Heart left ventricle (tissue), 16 donors: ENCODE data around the gene EXOC4. TPM values are rescaled to one million over a fixed set of nuclear protein-coding genes. Genes with fewer than 3 reads are reported as not detected.

Source experiments
- ATAC-seq, 4 donors: fragments of 200-7000 bp; cut with Tn5 transposase; one replicate each; pipeline ENCODE4 v1.9.1; 2020 to 2022; ENCODE audit warnings: moderate library complexity in 4 of 4, mild to moderate bottlenecking in 3 of 4, moderate number of reproducible peaks in 1 of 4
- DNase-seq, 5 donors: peaks; one replicate each; pipeline ENCODE4 v3.0.0-alpha.2; 2020
- H3K27ac ChIP-seq, 12 donors: fragments of 200-600 bp; sonication (generic) in 4 of 12; one replicate each; pipeline versions ENCODE4 v1.5.0 to v1.8.0; 2016 to 2022; ENCODE audit warnings: mild to moderate bottlenecking in 2 of 12
- H3K27me3 ChIP-seq, 9 donors: fragments of 200-600 bp; sonication (generic) in 2 of 9; one replicate each; pipeline versions ENCODE4 v1.5.1 to v1.8.0; 2016 to 2022; ENCODE audit warnings: mild to moderate bottlenecking in 3 of 9
- H3K36me3 ChIP-seq, 9 donors: fragments of 200-600 bp; sonication (generic) in 2 of 9; one replicate each; pipeline versions ENCODE4 v1.5.0 to v1.8.0; 2018 to 2022; ENCODE audit warnings: mild to moderate bottlenecking in 2 of 9
- H3K4me1 ChIP-seq, 12 donors: fragments of 200-600 bp; sonication (generic) in 4 of 12; one replicate each; pipeline versions ENCODE4 v1.5.0 to v1.8.0; 2016 to 2022; ENCODE audit warnings: mild to moderate bottlenecking in 3 of 12
- H3K4me3 ChIP-seq, 12 donors: fragments of 200-600 bp; sonication (generic) in 4 of 12; one replicate each; pipeline versions ENCODE4 v1.5.0 to v1.8.0; 2017 to 2022; ENCODE audit warnings: mild to moderate bottlenecking in 9 of 12, moderate library complexity in 4 of 12
- H3K9me3 ChIP-seq, 12 donors: fragments of 200-600 bp; sonication (generic) in 4 of 12; one replicate each; pipeline versions ENCODE4 v1.5.0 to v1.8.0; 2016 to 2022; ENCODE audit warnings: mild to moderate bottlenecking in 1 of 12
- CTCF ChIP-seq, 12 donors: fragments of 200-600 bp; sonication (generic) in 4 of 12; IDR thresholded peaks; one replicate each; pipeline versions ENCODE4 v1.5.0 to v1.8.0; 2018 to 2022; ENCODE audit warnings: antibody characterized with exemption in 12 of 12, mild to moderate bottlenecking in 5 of 12
- POLR2A ChIP-seq, 2 donors: fragments of 450-650 bp; IDR thresholded peaks; one replicate each; pipeline ENCODE4 v1.6.1; 2017; ENCODE audit warnings: antibody characterized with exemption in 2 of 2, mild to moderate bottlenecking in 2 of 2, moderate library complexity in 2 of 2
- WGBS, 4 donors: extraction: QIAGEN DNeasy Blood & Tissue Kit in 2 of 4; methylation state at CpG; one replicate each; pipeline versions ENCODE4 v1.1.5 to v1.1.7; 2013 to 2018; 5-methylcytosine and 5-hydroxymethylcytosine counted together
- intact Hi-C, 10 donors: fragments of 100-400 bp; cut with DNase I; formaldehyde crosslinking; loops; one replicate each; pipeline versions ENCODE4 v1.11.1 to v1.14.2; 2022
- polyA plus RNA-seq, 2 donors: library from polyadenylated mRNA; stranded (reverse); fragments of 200-250 nt; gene quantifications; one replicate each; pipeline ENCODE4 v1.2.3, GENCODE V29; 2013
- total RNA-seq, 9 donors: library from RNA; depleted of rRNA in 2 of 9; stranded (reverse); fragments of >200 nt in 2 of 9; fragmentation: NEBNext Ultra II Directional in 3 of 9; extraction: Animal tissue kit (Norgen Biotek cat#: 25700) in 3 of 9; gene quantifications; one replicate each; pipeline versions ENCODE4 v1.1.0 to v1.2.4, GENCODE V29; 2016 to 2023
- donor health status: ischemic (EF 13 %, LVEDD 7.1; RV severe dilation, severe dysfunction).
- donor health status: healthy with polysubstance abuse.
- donor health status: DM: no; HTN: yes; CAD: no.
- donor health status: DM: no; HTN: no; CAD: no.
- donor health status: ischemic (EF 25% LVEDD 6.9; RV normal size, moderate dysfunction).
- donor health status: ischemic (EF 25% LVEDD 5.7; RV mildly dilated, moderate dysfunction).
- donor health status: healthy.
- donor health status: DM: yes; HTN: yes; CAD: no.
- donor health status: ischemic (EF 35%, LVEDD 5.7; RV mildly dilated, moderate dysfunction).
- donor health status: nonischemic (EF 11% LVEDD 7.7; RV severe dilation, severe dysfunction).
- donor health status: DM: yes; HTN: yes; CAD: no.
- donor health status: PGD.
- donor health status: ischemic (EF 29% LVEDD 5.4; RV normal size, mild dysfunction).
- donor health status: nonischemic (EF 23%, LVEDD 6.1; RV moderate dilation, normal function).

The EXOC4 gene
- total and polyA plus RNA-seq, 11 donors = 8.8 to 61.2 (median 33.8) TPM

GRCh38 chr7:133980804-133981203 lies 727.9 kb downstream of the EXOC4 start:
- intact Hi-C loops = no loop called here
- Histone ChIP-seq H3K27ac (no peak overlapping the region), H3K27me3 (no peaks in the 10 kb centered on the region), H3K4me3 (no peak overlapping the region), H3K4me1 (peaks cover 0 to 6% (median 0%) of the 10 kb centered on the region in 12 donors), H3K36me3 (no peaks in the 10 kb centered on the region), H3K9me3 (no peaks in the 10 kb centered on the region)
- WGBS, 4 donors = 91 to 100% (median 96%) methylated on average over 1 of the region's 1 CpG
- ATAC-seq = no peak
- no peak for DNase-seq
- TF ChIP-seq POLR2A (IDR thresholded peaks at IDR 0.05) = no peak
- TF ChIP-seq CTCF (IDR thresholded peaks at IDR 0.05) = no peak

- ATAC-seq (no peak), DNase-seq (no peak)
- no peak for TF ChIP-seq CTCF (IDR thresholded peaks at IDR 0.05)
- TF ChIP-seq POLR2A (IDR thresholded peaks at IDR 0.05) = no peak
- Histone ChIP-seq H3K4me3 (no peak overlapping the region), H3K27ac (no peak overlapping the region), H3K36me3 (no peaks in the 10 kb centered on the region), H3K4me1 (no peaks in the 10 kb centered on the region), H3K9me3 (no peaks in the 10 kb centered on the region), H3K27me3 (no peaks in the 10 kb centered on the region)
- intact Hi-C loops = no loop called here
- 53 to 62% (median 59%) methylated on average over 6 of the region's 6 CpGs for WGBS, 4 donors
Measured at GRCh38 chr7:133983685-133984419, 731.0 kb downstream of the EXOC4 start.

- ATAC-seq (no peak), DNase-seq (no peak)
- intact Hi-C loops = no loop called here
- no peak overlapping the region for H3K27ac ChIP-seq
- H3K36me3 ChIP-seq = no peaks in the 10 kb centered on the region
- TF ChIP-seq CTCF (IDR thresholded peaks at IDR 0.05) (no peak), POLR2A (IDR thresholded peaks at IDR 0.05) (no peak)
- no peaks in the 10 kb centered on the region for H3K27me3 ChIP-seq
- H3K9me3 ChIP-seq = peaks cover 0 to under 1% (median 0%) of the 10 kb centered on the region in 12 donors
- 98 to 100% (median 99%) methylated on average over 1 of the region's 1 CpG for WGBS, 4 donors
- no peaks in the 10 kb centered on the region for H3K4me1 ChIP-seq
- H3K4me3 ChIP-seq = no peak overlapping the region
Measured at GRCh38 chr7:133985300-133985699, 732.4 kb downstream of the EXOC4 start.

DNA sequence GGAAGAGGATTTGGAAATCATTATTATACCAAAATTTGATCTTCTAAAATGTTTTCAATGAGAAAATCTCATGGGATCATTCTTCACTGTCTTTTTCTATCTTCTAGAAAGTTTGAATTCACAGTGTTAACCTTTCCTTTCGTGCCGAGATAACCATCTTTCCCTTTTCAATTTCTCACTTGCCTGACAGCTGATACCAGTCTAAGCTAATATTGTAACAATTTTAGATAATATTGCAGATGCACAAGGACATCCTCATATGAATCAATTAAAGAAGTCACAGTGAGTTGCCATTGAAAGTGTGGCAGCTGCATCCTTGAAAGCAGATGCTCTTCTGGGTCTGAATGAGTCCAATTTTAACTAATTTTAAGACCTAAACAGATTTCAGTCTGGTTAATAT lies 734.7 kb downstream of the EXOC4 start:
- intact Hi-C loops = no loop called here
- H3K4me3 ChIP-seq = no peak overlapping the region
- ATAC-seq (no peak), DNase-seq (no peak)
- H3K27ac ChIP-seq = no peak overlapping the region
- H3K27me3 ChIP-seq = no peaks in the 10 kb centered on the region
- peaks cover 0 to 17% (median 0%) of the 10 kb centered on the region in 12 donors for H3K9me3 ChIP-seq
- TF ChIP-seq CTCF (IDR thresholded peaks at IDR 0.05) (no peak), POLR2A (IDR thresholded peaks at IDR 0.05) (no peak)
- WGBS, 4 donors = 42 to 90% (median 62%) methylated on average over 2 of the region's 2 CpGs
- H3K36me3 ChIP-seq = no peaks in the 10 kb centered on the region
- H3K4me1 ChIP-seq = no peaks in the 10 kb centered on the region
